ENCODE results near the gene TNXB.

DNA sequence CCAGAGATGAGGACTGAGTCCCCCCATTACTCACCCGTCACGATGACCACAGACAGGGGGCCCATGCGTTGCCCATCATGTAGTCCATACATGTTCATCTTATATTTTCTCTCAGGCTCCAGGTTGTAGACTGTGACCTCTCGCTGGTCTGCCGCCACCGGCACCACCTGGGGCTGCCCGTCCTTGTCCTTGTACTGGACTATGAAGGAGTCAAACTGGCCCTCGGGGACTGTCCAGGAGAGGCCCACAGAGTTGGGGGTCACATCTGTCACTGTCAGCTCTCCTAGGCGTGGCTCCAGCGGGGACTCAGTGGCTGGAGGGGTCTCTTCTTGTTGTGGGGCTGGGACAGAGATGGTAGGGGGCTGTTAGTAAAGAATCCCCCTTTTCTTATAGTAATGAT lies 35.5 kb downstream of the TNXB start:
- TF ChIP-seq, protein P1, sequence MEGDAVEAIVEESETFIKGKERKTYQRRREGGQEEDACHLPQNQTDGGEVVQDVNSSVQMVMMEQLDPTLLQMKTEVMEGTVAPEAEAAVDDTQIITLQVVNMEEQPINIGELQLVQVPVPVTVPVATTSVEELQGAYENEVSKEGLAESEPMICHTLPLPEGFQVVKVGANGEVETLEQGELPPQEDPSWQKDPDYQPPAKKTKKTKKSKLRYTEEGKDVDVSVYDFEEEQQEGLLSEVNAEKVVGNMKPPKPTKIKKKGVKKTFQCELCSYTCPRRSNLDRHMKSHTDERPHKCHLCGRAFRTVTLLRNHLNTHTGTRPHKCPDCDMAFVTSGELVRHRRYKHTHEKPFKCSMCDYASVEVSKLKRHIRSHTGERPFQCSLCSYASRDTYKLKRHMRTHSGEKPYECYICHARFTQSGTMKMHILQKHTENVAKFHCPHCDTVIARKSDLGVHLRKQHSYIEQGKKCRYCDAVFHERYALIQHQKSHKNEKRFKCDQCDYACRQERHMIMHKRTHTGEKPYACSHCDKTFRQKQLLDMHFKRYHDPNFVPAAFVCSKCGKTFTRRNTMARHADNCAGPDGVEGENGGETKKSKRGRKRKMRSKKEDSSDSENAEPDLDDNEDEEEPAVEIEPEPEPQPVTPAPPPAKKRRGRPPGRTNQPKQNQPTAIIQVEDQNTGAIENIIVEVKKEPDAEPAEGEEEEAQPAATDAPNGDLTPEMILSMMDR (IDR thresholded peaks at IDR 0.05): no peak
- TF ChIP-seq POLR2A (IDR thresholded peaks at IDR 0.05): no peak
